ENCODE results near the gene AIF1L.

The AIF1L gene

GRCh38 chr9:131120620-131121228 lies 24.4 kb downstream of the AIF1L start:
- Histone ChIP-seq H3K9ac (ENCODE audit: low read depth in 1 of 2, low read length in 2 of 2) (no peak overlapping the region), H3K4me3 (ENCODE audit: low read depth in 1 of 2, low read length in 2 of 2) (no peak overlapping the region), H3K4me1 (ENCODE audit: control insufficient read depth in 1 of 2, insufficient read depth in 2 of 2, low read length in 2 of 2) (peaks cover 4 to 6% of the 10 kb centered on the region in 2 donors), H3K27ac (ENCODE audit: low read depth, low read length) (no peak overlapping the region), H3K9me3 (ENCODE audit: control insufficient read depth in 1 of 2, low read length in 2 of 2) (no peaks in the 10 kb centered on the region), H3K27me3 (ENCODE audit: control insufficient read depth in 1 of 2, insufficient read depth in 2 of 2, low read length in 2 of 2) (no peaks in the 10 kb centered on the region), H3K36me3 (ENCODE audit: control insufficient read depth in 1 of 2, insufficient read depth in 2 of 2, low read length in 2 of 2) (no peaks in the 10 kb centered on the region)

DNA sequence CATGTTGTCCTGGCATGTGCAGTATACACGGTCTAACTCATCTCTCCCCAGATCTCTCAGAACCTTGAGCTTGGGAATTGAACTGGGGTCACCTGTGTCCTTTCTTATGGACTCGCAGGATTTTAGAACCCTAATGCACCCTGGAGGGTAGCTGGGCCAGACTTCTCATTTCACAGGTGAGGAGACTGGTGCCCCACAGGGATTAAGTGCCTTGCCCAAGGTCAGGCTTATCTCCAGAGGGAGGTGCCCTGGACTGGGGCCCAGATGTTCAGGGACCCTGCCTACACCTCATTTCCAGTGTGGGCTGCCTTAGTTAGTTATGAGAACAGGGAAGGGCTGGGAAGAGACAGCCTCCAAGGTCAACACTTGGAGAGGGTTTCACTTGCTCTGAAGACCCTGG lies 25.0 kb downstream of the AIF1L start:
- H3K4me3 ChIP-seq (ENCODE audit: low read depth in 1 of 2, low read length in 2 of 2), result no peak overlapping the region
- no peaks in the 10 kb centered on the region for H3K9me3 ChIP-seq (ENCODE audit: control insufficient read depth in 1 of 2, low read length in 2 of 2)
- no peaks in the 10 kb centered on the region for H3K27me3 ChIP-seq (ENCODE audit: control insufficient read depth in 1 of 2, insufficient read depth in 2 of 2, low read length in 2 of 2)
- H3K4me1 ChIP-seq (ENCODE audit: control insufficient read depth in 1 of 2, insufficient read depth in 2 of 2, low read length in 2 of 2), result peaks cover 8 to 12% of the 10 kb centered on the region in 2 donors
- H3K9ac ChIP-seq (ENCODE audit: low read depth in 1 of 2, low read length in 2 of 2), result no peak overlapping the region
- peak overlapping the region; percentile 54 for H3K27ac ChIP-seq (ENCODE audit: low read depth, low read length)
- no peaks in the 10 kb centered on the region for H3K36me3 ChIP-seq (ENCODE audit: control insufficient read depth in 1 of 2, insufficient read depth in 2 of 2, low read length in 2 of 2)

DNA sequence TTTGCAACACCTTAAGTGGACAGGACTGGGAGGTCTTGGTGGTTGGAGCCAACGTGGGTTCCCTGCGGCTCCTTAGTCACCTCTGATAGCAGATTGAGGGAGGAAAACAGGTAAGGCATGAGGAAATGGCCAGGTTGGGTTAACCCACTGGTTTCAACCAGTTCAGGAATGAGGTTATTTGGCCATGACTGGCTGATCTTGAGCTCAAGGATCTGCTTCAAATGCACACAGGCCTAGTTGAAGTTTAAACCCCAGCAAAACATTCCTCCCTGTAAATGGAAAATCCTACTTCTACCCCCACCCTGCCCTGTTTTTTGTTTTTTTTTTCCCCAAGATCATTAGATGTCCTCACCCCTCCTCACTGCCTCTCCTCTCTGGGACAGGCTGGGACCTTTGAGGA lies 25.8 kb downstream of the AIF1L start:
- Histone ChIP-seq H3K36me3 (ENCODE audit: control insufficient read depth in 1 of 2, insufficient read depth in 2 of 2, low read length in 2 of 2) (peaks cover 0 to under 1% of the 10 kb centered on the region in 2 donors), H3K9ac (ENCODE audit: low read depth in 1 of 2, low read length in 2 of 2) (no peak overlapping the region)

DNA sequence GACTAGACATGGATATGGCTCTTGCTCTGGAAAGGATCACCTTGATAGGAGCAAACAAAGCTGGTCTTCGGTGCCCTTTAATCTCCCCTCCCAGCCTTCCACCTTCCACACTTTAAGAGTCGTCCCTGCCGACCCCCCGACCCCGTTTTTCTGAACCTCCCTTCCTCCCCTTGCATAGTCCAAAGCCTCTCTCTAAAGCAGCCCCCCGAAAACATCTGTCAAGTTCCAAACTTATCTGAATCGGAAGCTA lies 28.6 kb downstream of the AIF1L start:
- peak overlapping the region; percentile 94 to 99 for H3K4me3 ChIP-seq (ENCODE audit: low read depth in 1 of 2, low read length in 2 of 2)
- H3K9ac ChIP-seq (ENCODE audit: low read depth in 1 of 2, low read length in 2 of 2), result peak overlapping the region; percentile 87 to 97
- H3K27me3 ChIP-seq (ENCODE audit: control insufficient read depth in 1 of 2, insufficient read depth in 2 of 2, low read length in 2 of 2), result no peaks in the 10 kb centered on the region
- H3K9me3 ChIP-seq (ENCODE audit: control insufficient read depth in 1 of 2, low read length in 2 of 2), result no peaks in the 10 kb centered on the region
- H3K4me1 ChIP-seq (ENCODE audit: control insufficient read depth in 1 of 2, insufficient read depth in 2 of 2, low read length in 2 of 2), result peaks cover 10 to 18% of the 10 kb centered on the region in 2 donors
- peaks cover 21 to 28% of the 10 kb centered on the region in 2 donors for H3K36me3 ChIP-seq (ENCODE audit: control insufficient read depth in 1 of 2, insufficient read depth in 2 of 2, low read length in 2 of 2)
- peak overlapping the region; percentile 92 for H3K27ac ChIP-seq (ENCODE audit: low read depth, low read length)

More for the DNA sequence above, 25.8 kb downstream of the AIF1L start:
- Histone ChIP-seq H3K9me3 (ENCODE audit: control insufficient read depth in 1 of 2, low read length in 2 of 2) (no peaks in the 10 kb centered on the region), H3K27me3 (ENCODE audit: control insufficient read depth in 1 of 2, insufficient read depth in 2 of 2, low read length in 2 of 2) (no peaks in the 10 kb centered on the region), H3K27ac (ENCODE audit: low read depth, low read length) (peak overlapping the region; percentile 54), H3K4me3 (ENCODE audit: low read depth in 1 of 2, low read length in 2 of 2) (no peak overlapping the region), H3K4me1 (ENCODE audit: control insufficient read depth in 1 of 2, insufficient read depth in 2 of 2, low read length in 2 of 2) (peaks cover 10 to 18% of the 10 kb centered on the region in 2 donors)

DNA sequence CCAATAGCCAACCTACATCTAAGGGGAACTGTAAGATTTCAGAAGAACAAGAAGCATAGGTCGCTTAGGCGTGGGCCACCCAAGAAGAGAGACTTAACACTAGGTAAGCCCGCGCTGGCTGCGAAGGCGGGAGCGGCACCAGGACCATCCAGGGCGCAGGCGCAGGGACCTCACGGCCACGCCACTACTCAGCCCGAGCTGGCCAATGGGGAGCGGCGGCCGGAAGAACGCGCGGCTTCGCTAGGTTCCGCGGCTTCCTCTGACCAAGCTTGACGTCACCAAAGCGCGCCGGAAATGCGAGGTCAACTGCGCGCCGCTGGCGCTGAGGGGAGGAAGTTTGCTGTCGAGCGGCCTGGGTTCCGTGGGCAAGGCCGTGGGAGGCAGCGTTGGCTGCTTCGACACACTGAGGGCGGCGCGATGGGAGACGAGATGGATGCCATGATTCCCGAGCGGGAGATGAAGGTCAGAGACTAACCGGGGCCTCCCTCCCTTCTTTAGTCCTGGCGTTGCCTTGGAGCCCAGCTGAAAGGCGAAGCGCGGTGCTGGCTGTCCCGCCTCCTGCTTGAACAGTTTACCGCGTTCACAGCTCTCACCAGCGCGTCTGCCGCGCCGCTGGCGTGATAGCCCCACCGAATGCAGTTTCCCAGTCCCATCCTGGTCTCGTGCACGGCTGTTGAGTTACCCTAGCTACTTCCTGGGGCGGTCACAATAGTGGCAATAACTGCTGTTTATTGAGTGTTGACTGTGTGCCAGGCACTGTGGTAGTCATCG lies 29.1 kb downstream of the AIF1L start, which contains the start of gene NUP214:
Gene NUP214 (plus strand): TSS at position 299 of the 771 bp plus-strand sequence. CDS start 119 bp downstream, at position 418.
- Histone ChIP-seq H3K4me1 (ENCODE audit: control insufficient read depth in 1 of 2, insufficient read depth in 2 of 2, low read length in 2 of 2) (peaks cover 10 to 18% of the 10 kb centered on the region in 2 donors), H3K27me3 (ENCODE audit: control insufficient read depth in 1 of 2, insufficient read depth in 2 of 2, low read length in 2 of 2) (no peaks in the 10 kb centered on the region), H3K36me3 (ENCODE audit: control insufficient read depth in 1 of 2, insufficient read depth in 2 of 2, low read length in 2 of 2) (peaks cover 24 to 29% of the 10 kb centered on the region in 2 donors), H3K9ac (ENCODE audit: low read depth in 1 of 2, low read length in 2 of 2) (peak within 1 kb of the TSS; percentile 97), H3K27ac (ENCODE audit: low read depth, low read length) (peak within 1 kb of the TSS; percentile 92), H3K9me3 (ENCODE audit: control insufficient read depth in 1 of 2, low read length in 2 of 2) (no peaks in the 10 kb centered on the region), H3K4me3 (ENCODE audit: low read depth in 1 of 2, low read length in 2 of 2) (peak within 1 kb of the TSS; percentile 94 to 99)

DNA sequence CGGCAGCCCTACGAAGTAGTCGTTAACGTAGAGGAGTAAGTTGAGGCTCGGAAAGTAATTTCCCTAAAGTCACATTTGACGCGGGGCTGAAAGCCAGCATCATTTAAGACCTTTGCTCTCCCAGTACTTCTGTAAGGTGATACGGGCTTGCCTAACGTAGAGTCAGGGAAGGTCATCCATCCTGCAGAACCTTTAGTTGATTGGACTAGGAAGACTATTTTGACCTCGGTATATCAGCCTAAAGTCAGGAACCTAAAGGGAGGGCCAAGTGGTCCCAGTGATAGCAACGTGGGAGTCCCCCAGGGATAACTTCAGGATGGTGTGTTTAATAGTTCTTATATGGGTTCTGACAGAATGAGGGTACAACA lies 29.7 kb downstream of the AIF1L start:
- peak overlapping the region; percentile 97 for H3K9ac ChIP-seq (ENCODE audit: low read depth in 1 of 2, low read length in 2 of 2)
- no peaks in the 10 kb centered on the region for H3K9me3 ChIP-seq (ENCODE audit: control insufficient read depth in 1 of 2, low read length in 2 of 2)
- H3K4me3 ChIP-seq (ENCODE audit: low read depth in 1 of 2, low read length in 2 of 2), result peak overlapping the region; percentile 94 to 99
- peaks cover 10 to 18% of the 10 kb centered on the region in 2 donors for H3K4me1 ChIP-seq (ENCODE audit: control insufficient read depth in 1 of 2, insufficient read depth in 2 of 2, low read length in 2 of 2)
- peaks cover 29 to 35% of the 10 kb centered on the region in 2 donors for H3K36me3 ChIP-seq (ENCODE audit: control insufficient read depth in 1 of 2, insufficient read depth in 2 of 2, low read length in 2 of 2)
- no peak overlapping the region for H3K27ac ChIP-seq (ENCODE audit: low read depth, low read length)
- H3K27me3 ChIP-seq (ENCODE audit: control insufficient read depth in 1 of 2, insufficient read depth in 2 of 2, low read length in 2 of 2), result no peaks in the 10 kb centered on the region

DNA sequence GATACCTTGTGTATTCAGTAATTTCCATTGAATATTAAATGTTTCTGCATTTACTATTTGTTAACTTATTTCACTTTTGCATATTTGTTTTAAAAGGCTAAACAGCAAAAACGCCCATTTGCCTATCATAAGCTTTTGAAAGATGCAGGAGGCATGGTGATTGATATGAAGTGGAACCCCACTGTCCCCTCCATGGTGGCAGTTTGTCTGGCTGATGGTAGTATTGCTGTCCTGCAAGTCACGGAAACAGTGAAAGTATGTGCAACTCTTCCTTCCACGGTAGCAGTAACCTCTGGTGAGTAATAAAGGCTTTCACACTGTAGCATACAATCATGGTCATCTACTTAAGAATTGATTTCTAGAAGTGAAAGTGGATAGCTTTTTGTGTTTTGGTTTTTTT lies 32.9 kb downstream of the AIF1L start:
- no peak overlapping the region for H3K4me3 ChIP-seq (ENCODE audit: low read depth in 1 of 2, low read length in 2 of 2)
- H3K36me3 ChIP-seq (ENCODE audit: control insufficient read depth in 1 of 2, insufficient read depth in 2 of 2, low read length in 2 of 2), result peaks cover 40 to 64% of the 10 kb centered on the region in 2 donors
- no peak overlapping the region for H3K27ac ChIP-seq (ENCODE audit: low read depth, low read length)
- no peaks in the 10 kb centered on the region for H3K27me3 ChIP-seq (ENCODE audit: control insufficient read depth in 1 of 2, insufficient read depth in 2 of 2, low read length in 2 of 2)
- H3K9ac ChIP-seq (ENCODE audit: low read depth in 1 of 2, low read length in 2 of 2), result no peak overlapping the region
- H3K9me3 ChIP-seq (ENCODE audit: control insufficient read depth in 1 of 2, low read length in 2 of 2), result no peaks in the 10 kb centered on the region
- H3K4me1 ChIP-seq (ENCODE audit: control insufficient read depth in 1 of 2, insufficient read depth in 2 of 2, low read length in 2 of 2), result peaks cover 6 to 18% of the 10 kb centered on the region in 2 donors

GRCh38 chr9:131138676-131139075 lies 42.3 kb downstream of the AIF1L start:
- Histone ChIP-seq H3K27ac (ENCODE audit: low read depth, low read length) (no peak overlapping the region), H3K4me3 (ENCODE audit: low read depth in 1 of 2, low read length in 2 of 2) (no peak overlapping the region), H3K9ac (ENCODE audit: low read depth in 1 of 2, low read length in 2 of 2) (no peak overlapping the region), H3K9me3 (ENCODE audit: control insufficient read depth in 1 of 2, low read length in 2 of 2) (no peaks in the 10 kb centered on the region), H3K4me1 (ENCODE audit: control insufficient read depth in 1 of 2, insufficient read depth in 2 of 2, low read length in 2 of 2) (no peaks in the 10 kb centered on the region), H3K27me3 (ENCODE audit: control insufficient read depth in 1 of 2, insufficient read depth in 2 of 2, low read length in 2 of 2) (no peaks in the 10 kb centered on the region), H3K36me3 (ENCODE audit: control insufficient read depth in 1 of 2, insufficient read depth in 2 of 2, low read length in 2 of 2) (peaks cover 47 to 94% of the 10 kb centered on the region in 2 donors)

- Histone ChIP-seq H3K4me1 (ENCODE audit: control insufficient read depth in 1 of 2, insufficient read depth in 2 of 2, low read length in 2 of 2) (no peaks in the 10 kb centered on the region), H3K9ac (ENCODE audit: low read depth in 1 of 2, low read length in 2 of 2) (no peak overlapping the region), H3K36me3 (ENCODE audit: control insufficient read depth in 1 of 2, insufficient read depth in 2 of 2, low read length in 2 of 2) (peaks cover 50 to 94% of the 10 kb centered on the region in 2 donors), H3K4me3 (ENCODE audit: low read depth in 1 of 2, low read length in 2 of 2) (no peak overlapping the region), H3K27ac (ENCODE audit: low read depth, low read length) (no peak overlapping the region), H3K27me3 (ENCODE audit: control insufficient read depth in 1 of 2, insufficient read depth in 2 of 2, low read length in 2 of 2) (no peaks in the 10 kb centered on the region), H3K9me3 (ENCODE audit: control insufficient read depth in 1 of 2, low read length in 2 of 2) (no peaks in the 10 kb centered on the region)
Measured at GRCh38 chr9:131140112-131140511, 43.8 kb downstream of the AIF1L start.

DNA sequence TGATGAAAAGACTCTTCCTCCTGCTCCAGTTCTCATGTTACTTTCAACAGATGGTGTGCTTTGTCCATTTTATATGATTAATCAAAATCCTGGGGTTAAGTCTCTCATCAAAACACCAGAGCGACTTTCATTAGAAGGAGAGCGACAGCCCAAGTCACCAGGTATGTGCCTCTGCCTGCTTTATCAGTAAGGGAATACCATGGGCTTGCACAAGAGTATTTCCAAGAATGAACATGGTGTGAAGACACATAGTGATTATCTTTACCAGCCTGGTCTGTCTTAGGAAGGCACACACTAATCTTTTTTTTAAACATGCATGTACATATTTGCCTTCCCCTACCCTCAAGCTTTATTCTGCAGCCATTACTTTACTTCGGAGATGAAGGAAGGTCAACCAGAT lies 44.2 kb downstream of the AIF1L start:
- Histone ChIP-seq H3K4me3 (ENCODE audit: low read depth in 1 of 2, low read length in 2 of 2) (no peak overlapping the region), H3K4me1 (ENCODE audit: control insufficient read depth in 1 of 2, insufficient read depth in 2 of 2, low read length in 2 of 2) (no peaks in the 10 kb centered on the region), H3K9ac (ENCODE audit: low read depth in 1 of 2, low read length in 2 of 2) (no peak overlapping the region), H3K9me3 (ENCODE audit: control insufficient read depth in 1 of 2, low read length in 2 of 2) (no peaks in the 10 kb centered on the region), H3K36me3 (ENCODE audit: control insufficient read depth in 1 of 2, insufficient read depth in 2 of 2, low read length in 2 of 2) (peaks cover 55 to 94% of the 10 kb centered on the region in 2 donors), H3K27ac (ENCODE audit: low read depth, low read length) (no peak overlapping the region), H3K27me3 (ENCODE audit: control insufficient read depth in 1 of 2, insufficient read depth in 2 of 2, low read length in 2 of 2) (no peaks in the 10 kb centered on the region)

Data from duodenal mucosa (tissue), 2 donors.